Spleen (tissue), 7 donors: ENCODE data around the gene RGPD3.
"Not testable (repeated sequence)": the region's sequence is repeated elsewhere in the genome, so short reads cannot be mapped to it uniquely, and the experiment has no call there.

ENCODE experiments used
- CTCF ChIP-seq, 11 experiments: fragments of 200-600 bp in 7 of 11; fragments of 450-650 bp in 4 of 11; sonication (generic) in 4 of 11; IDR thresholded peaks in 8 of 11; conservative IDR thresholded peaks in 3 of 11; 1 replicate in 7 of 11; 2 replicates in 4 of 11; pipeline versions ENCODE4 v1.4.0 to v1.8.0; 2016 to 2021; ENCODE audit warnings: antibody characterized with exemption in 11 of 11, inconsistent platforms in 4 of 11, mild to moderate bottlenecking in 1 of 11
- POLR2AphosphoS5 ChIP-seq, 3 donors: sonication (generic); formaldehyde crosslinking; IDR thresholded peaks; one replicate each; pipeline ENCODE4 v1.5.1; 2017; ENCODE audit warnings: antibody characterized with exemption in 3 of 3
- donor health status: DM: no; HTN: no; CAD: no; lungs with moderate emphysema.
- donor health status: DM: no; HTN: no; CAD: no.
- donor health status: DM: no; HTN: no; CAD: no.

- not testable (repeated sequence) for TF ChIP-seq CTCF (IDR thresholded peaks at IDR 0.05 in 8 of 11, conservative IDR thresholded peaks at IDR 0.05 in 3 of 11); POLR2AphosphoS5 (IDR thresholded peaks at IDR 0.05)
Observed at GRCh38 chr2:106468107-106468506, at the start of gene RGPD3.
